IPS-20b (cell line): ENCODE data around the gene POR.
A peak's percentile ranks its signal among the peaks of the same experiment; 100 is the strongest.
"Not testable (repeated sequence)": the region's sequence is repeated elsewhere in the genome, so short reads cannot be mapped to it uniquely, and the experiment has no call there.

Source experiments
- H3K27ac ChIP-seq: one replicate; pipeline ENCODE4 v1.5.1; 2013; ENCODE audit warnings: low read length
- H3K27me3 ChIP-seq: 2 replicates; pipeline ENCODE4 v1.6.1; 2013; ENCODE audit warnings: mild to moderate bottlenecking, low read length, inconsistent platforms; ENCODE audit not compliant: insufficient read depth
- H3K36me3 ChIP-seq: 2 replicates; pipeline ENCODE4 v1.6.1; 2013; ENCODE audit warnings: low read depth, mild to moderate bottlenecking, inconsistent platforms, low read length, moderate library complexity; ENCODE audit not compliant: insufficient read depth
- H3K4me1 ChIP-seq: 2 replicates; pipeline ENCODE4 v1.6.1; 2013; ENCODE audit warnings: mild to moderate bottlenecking, control low read depth, inconsistent platforms, low read length, moderate library complexity; ENCODE audit not compliant: insufficient read depth
- H3K4me3 ChIP-seq: 2 replicates; pipeline ENCODE4 v1.5.1; 2013; ENCODE audit warnings: mild to moderate bottlenecking, low read length, inconsistent platforms
- H3K9ac ChIP-seq: 2 replicates; pipeline ENCODE4 v1.6.1; 2013; ENCODE audit warnings: low read depth, mild to moderate bottlenecking, inconsistent platforms, low read length, moderate library complexity
- H3K9me3 ChIP-seq: 2 replicates; pipeline ENCODE4 v1.6.1; 2013; ENCODE audit warnings: mild to moderate bottlenecking, low read depth, low read length, inconsistent platforms; ENCODE audit not compliant: insufficient read depth

Gene POR

DNA sequence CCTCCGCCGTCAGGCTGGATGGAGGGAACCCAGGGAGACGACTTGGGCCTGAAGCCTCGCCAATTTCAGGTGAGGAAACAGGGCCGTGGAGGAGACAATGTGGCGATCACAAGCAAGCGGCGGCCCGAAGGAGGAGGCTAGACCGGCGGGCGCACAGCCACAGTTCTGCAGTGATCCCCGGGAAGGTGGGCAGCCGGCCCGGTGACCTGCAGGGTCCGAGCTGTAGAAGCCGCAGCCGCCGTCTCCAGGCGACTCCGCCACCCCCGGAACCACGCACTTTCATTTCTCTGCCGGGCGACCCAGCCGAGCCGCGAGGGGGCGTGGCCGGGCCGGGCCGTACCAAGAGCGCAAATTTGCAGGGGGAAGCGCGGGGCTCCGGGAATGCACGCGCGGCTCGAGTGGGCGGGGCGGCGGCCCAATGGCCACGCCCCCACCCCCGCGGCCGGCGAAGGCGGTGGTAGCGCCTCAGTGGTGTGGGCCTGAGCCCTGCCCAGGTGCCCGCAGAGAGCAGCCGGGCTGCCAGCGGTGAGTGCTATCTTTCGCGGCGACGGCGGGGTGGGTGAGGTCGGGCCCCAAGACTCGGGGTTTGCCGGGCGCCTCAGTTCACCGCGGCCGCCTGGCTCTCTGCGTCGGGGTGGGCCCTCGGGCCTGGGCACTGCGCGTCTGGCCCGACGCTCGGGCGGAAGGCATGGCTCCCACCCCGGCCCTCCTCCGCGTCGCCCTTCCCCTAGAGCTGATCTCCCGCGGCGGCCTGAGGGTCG is at the start of gene POR:
TSS of gene POR (plus strand) at position 501 of the 761 bp plus-strand sequence. CDS start 38,847 bp downstream, outside the sequence.
- Histone ChIP-seq H3K9ac (peak within 1 kb of the TSS; percentile 85; the same call in 1 of the 2 replicates), H3K27ac (peak within 1 kb of the TSS; percentile 76), H3K36me3 (no peaks in the 10 kb centered on the region), H3K4me3 (peak within 1 kb of the TSS; percentile 90), H3K27me3 (no peaks in the 10 kb centered on the region), H3K9me3 (no peaks in the 10 kb centered on the region), H3K4me1 (peaks cover 6% of the 10 kb centered on the region; the same call in 1 of the 2 replicates)

DNA sequence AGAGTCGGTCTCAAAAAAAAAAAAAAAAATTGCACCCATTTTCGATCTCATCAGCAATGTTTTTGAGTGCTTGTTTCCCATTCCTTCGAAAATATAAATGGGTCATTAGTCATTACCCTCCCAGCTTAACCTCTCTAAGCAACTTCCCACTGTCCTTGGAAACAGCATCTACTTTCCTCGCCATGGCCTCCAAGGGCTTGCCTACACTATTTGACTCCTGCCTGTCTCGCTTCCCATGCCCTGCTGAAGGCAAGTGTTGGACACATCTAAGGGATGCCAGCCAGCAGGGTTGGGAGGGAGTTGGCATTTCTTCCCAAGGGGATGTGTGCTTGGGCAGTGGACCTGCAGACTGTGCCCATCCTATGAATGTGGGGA is 48.9 kb upstream of the POR start:
- Histone ChIP-seq H3K36me3 (no peaks in the 10 kb centered on the region), H3K9ac (no peak overlapping the region), H3K27me3 (no peaks in the 10 kb centered on the region), H3K4me1 (peaks cover 3% of the 10 kb centered on the region), H3K9me3 (no peaks in the 10 kb centered on the region), H3K27ac (no peak overlapping the region), H3K4me3 (no peak overlapping the region)

DNA sequence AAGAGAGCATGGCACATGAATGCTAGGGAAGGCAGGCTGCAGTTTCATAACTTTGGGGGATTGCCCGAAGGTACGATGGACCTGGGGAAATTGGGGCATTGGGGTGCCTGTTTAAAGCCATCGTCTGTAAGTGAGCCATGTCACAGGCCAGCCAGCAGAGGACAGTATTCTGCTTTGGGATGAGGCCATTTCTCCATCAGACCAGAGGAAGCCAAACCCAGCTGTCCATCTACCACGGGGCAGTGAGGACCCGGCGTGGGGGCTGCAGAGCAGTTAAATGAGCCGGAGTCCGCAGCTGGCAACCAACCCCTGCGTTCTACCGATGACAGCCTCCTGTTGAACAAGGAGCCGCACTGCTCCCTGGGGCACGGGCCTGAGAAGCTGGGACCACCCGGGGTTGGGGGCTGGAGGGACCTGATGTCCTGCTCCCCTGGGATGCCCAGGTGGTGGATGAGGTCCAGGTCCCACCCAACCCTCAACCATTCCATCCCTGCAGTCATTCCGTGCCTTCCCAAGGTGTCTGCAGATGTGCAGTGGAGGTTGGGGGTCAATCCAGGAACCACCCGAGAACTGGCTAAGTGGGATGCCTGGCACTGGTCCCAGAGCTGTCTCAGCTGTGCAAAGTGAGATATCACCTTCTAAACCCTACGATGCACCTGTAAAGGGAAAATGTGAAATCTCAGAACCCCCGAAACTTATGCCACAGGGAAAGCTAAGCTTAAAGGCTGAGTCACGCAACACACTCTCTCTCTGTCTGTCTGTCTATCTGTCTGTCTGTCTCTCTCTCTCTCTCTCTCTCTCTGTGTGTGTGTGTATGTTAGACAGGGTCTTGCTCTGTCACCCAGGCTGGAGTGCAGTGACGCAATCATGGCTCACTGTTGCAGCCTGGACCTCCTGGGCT is 48.2 kb upstream of the POR start:
- Histone ChIP-seq H3K9ac (no peak overlapping the region; the same call in 1 of the 2 replicates), H3K27ac (no peak overlapping the region), H3K4me3 (no peak overlapping the region)

GRCh38 chr7:75867390-75867717 is 47.6 kb upstream of the POR start:
- H3K36me3 ChIP-seq, result no peaks in the 10 kb centered on the region
- H3K9me3 ChIP-seq, result no peaks in the 10 kb centered on the region
- no peak overlapping the region for H3K9ac ChIP-seq
- peaks cover 3% of the 10 kb centered on the region for H3K4me1 ChIP-seq
- H3K27ac ChIP-seq, result no peak overlapping the region
- H3K27me3 ChIP-seq, result no peaks in the 10 kb centered on the region
- no peak overlapping the region for H3K4me3 ChIP-seq

More for the DNA sequence above, 48.2 kb upstream of the POR start:
- H3K27me3 ChIP-seq, result no peaks in the 10 kb centered on the region
- H3K4me1 ChIP-seq, result peaks cover 3% of the 10 kb centered on the region
- H3K9me3 ChIP-seq, result no peaks in the 10 kb centered on the region
- no peaks in the 10 kb centered on the region for H3K36me3 ChIP-seq

DNA sequence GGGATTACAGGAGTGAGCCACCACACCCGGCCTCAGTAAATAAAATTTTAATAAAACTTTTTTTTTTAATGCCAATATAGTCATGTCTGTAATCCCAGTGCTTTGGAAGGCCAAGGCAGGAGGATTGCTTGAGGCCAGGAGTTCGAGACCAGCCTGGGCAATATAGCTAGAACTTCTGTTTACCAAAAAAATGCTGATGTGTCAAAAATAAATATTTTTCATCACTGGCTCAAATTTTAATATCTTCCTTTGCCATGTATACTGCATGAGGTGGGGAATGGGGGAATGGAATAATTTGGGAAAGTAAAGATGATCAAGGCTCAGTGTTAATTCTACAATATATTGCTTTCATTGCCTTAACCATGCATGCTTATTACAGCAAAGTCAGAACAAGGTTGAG is 46.8 kb upstream of the POR start:
- Histone ChIP-seq H3K27ac (no peak overlapping the region), H3K36me3 (no peaks in the 10 kb centered on the region), H3K27me3 (no peaks in the 10 kb centered on the region), H3K4me3 (no peak overlapping the region), H3K9ac (no peak overlapping the region), H3K4me1 (peaks cover 3% of the 10 kb centered on the region), H3K9me3 (no peaks in the 10 kb centered on the region)

GRCh38 chr7:75869776-75870379 is 45.1 kb upstream of the POR start:
- Histone ChIP-seq H3K9me3 (no peaks in the 10 kb centered on the region), H3K36me3 (no peaks in the 10 kb centered on the region), H3K4me1 (peaks cover 3% of the 10 kb centered on the region), H3K27me3 (no peaks in the 10 kb centered on the region), H3K4me3 (no peak overlapping the region), H3K27ac (no peak overlapping the region), H3K9ac (no peak overlapping the region)

- Histone ChIP-seq H3K4me1 (peaks cover 4% of the 10 kb centered on the region), H3K9ac (no peak overlapping the region), H3K27me3 (no peaks in the 10 kb centered on the region), H3K36me3 (no peaks in the 10 kb centered on the region), H3K4me3 (no peak overlapping the region), H3K9me3 (no peaks in the 10 kb centered on the region), H3K27ac (no peak overlapping the region)
These were observed 44.3 kb upstream of the POR start for GRCh38 chr7:75870557-75871161.

DNA sequence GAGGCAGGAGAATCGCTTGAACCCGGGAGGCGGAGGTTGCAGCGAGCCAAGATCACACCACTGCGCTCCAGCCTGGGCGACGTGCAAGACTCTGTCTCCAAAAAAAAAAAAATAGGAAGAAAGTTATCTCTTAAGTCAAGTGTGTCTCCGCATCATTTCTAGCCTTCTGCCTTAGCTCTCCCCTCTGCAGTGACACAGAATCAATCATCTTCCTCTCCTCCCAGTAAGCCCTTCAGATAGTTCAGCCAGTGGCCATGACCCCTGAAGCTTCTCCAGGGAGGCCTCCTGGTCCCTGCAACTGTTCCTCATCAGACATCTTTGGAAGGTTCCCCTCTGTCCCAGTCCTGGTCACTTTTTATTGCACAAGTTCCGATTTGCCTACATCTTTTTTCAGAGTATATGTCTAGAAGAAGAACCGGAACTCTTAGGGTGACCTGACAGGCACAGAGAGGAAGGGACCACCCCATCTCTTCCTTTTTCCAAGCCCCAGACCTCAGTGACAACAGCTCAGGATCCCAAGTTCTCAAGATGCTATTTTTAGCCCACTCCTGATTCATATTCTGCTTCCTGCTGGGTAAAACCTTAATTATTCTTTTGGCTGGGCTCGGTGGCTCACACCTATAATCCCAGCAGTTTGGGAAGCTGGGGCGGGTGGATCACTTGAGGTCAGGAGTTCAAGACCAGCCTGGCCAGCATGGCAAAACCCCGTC is 42.7 kb upstream of the POR start:
- Histone ChIP-seq H3K9ac (no peak overlapping the region), H3K4me3 (no peak overlapping the region), H3K4me1 (0 out of 2 replicates have a peak, but pooled peaks cover 4% of the 10 kb centered on the region), H3K27me3 (no peaks in the 10 kb centered on the region), H3K36me3 (no peaks in the 10 kb centered on the region), H3K27ac (no peak overlapping the region), H3K9me3 (no peaks in the 10 kb centered on the region)

DNA sequence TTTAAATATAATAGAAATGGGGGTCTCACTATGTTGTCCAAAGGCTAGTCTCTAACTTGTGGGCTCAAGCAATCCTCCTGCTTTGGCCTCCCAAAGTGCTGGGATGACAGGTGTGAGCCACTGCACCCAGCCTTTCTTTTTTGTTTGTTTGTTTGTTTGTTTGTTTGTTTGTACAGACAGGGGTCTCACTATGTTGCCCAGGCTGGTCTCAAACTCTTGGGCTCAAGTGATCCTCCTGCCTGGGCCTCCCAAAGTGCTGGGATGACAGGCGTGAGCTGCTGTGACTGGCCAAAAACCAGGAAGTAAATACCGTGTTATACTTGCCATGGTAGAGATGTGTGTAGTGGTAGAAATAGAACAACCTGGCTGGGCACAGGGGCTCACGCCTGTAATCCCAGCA is 40.8 kb upstream of the POR start:
- H3K9ac ChIP-seq, H3K27ac ChIP-seq, H3K9me3 ChIP-seq, H3K36me3 ChIP-seq, H3K4me3 ChIP-seq, H3K27me3 ChIP-seq: not testable (repeated sequence)
- H3K4me1 ChIP-seq, result peaks cover 11% of the 10 kb centered on the region; the same call in 1 of the 2 replicates

GRCh38 chr7:75875113-75876080 is 39.6 kb upstream of the POR start:
- no peak overlapping the region for H3K27ac ChIP-seq
- no peak overlapping the region for H3K4me3 ChIP-seq
- peaks cover 9% of the 10 kb centered on the region; the same call in 1 of the 2 replicates for H3K27me3 ChIP-seq
- peaks cover 19% of the 10 kb centered on the region for H3K4me1 ChIP-seq
- H3K9ac ChIP-seq, result no peak overlapping the region; the same call in 1 of the 2 replicates
- H3K9me3 ChIP-seq, result no peaks in the 10 kb centered on the region
- H3K36me3 ChIP-seq, result peaks cover 1% of the 10 kb centered on the region
